MM.1S (cell line): ENCODE data around the gene LZIC.
A peak's percentile ranks its signal among the peaks of the same experiment; 100 is the strongest.

Experiments
- DNase-seq: peaks from one replicate; pipeline ENCODE4 v3.0.0-alpha.2; 2015
- H2AFZ ChIP-seq: fragments of 300-600 bp; sonication (generic); 2 replicates; pipeline ENCODE4 v1.6.0; 2016; ENCODE audit warnings: antibody characterized with exemption, low read length
- H3F3A ChIP-seq: fragments of 300-600 bp; sonication (generic); 2 replicates; pipeline ENCODE4 v1.6.1; 2016; ENCODE audit warnings: mild to moderate bottlenecking, antibody characterized with exemption, low read length, moderate library complexity, mixed read lengths; ENCODE audit not compliant: insufficient read depth
- H3K27ac ChIP-seq: fragments of 300-600 bp; sonication (generic); 2 replicates; pipeline ENCODE4 v1.5.1; 2016; ENCODE audit warnings: mild to moderate bottlenecking, low read length
- H3K27me3 ChIP-seq: fragments of 300-600 bp; sonication (generic); replicated peaks from 2 replicates; pipeline ENCODE4 v1.6.0; 2016; ENCODE audit warnings: low read length; ENCODE audit not compliant: insufficient read depth
- H3K36me3 ChIP-seq: fragments of 300-600 bp; sonication (generic); replicated peaks from 2 replicates; pipeline ENCODE4 v1.6.1; 2016; ENCODE audit warnings: mild to moderate bottlenecking, low read length, mixed read lengths; ENCODE audit not compliant: insufficient read depth
- H3K4me1 ChIP-seq: fragments of 300-600 bp; sonication (generic); 2 replicates; pipeline ENCODE4 v1.6.1; 2016; ENCODE audit warnings: low read length, mixed read lengths
- H3K4me2 ChIP-seq: fragments of 300-600 bp; sonication (generic); 2 replicates; pipeline ENCODE4 v1.6.0; 2016; ENCODE audit warnings: low read depth, low read length
- H3K4me3 ChIP-seq: fragments of 300-600 bp; sonication (generic); 2 replicates; pipeline ENCODE4 v1.5.1; 2016; ENCODE audit warnings: low read length, mixed read lengths
- H3K79me2 ChIP-seq: fragments of 300-600 bp; sonication (generic); 2 replicates; pipeline ENCODE4 v1.6.1; 2016; ENCODE audit warnings: mixed run types, low read length, mixed read lengths
- H3K9ac ChIP-seq: fragments of 300-600 bp; sonication (generic); 2 replicates; pipeline ENCODE4 v1.6.1; 2016; ENCODE audit warnings: low read length, mixed read lengths
- H3K9me2 ChIP-seq: fragments of 300-600 bp; sonication (generic); replicated peaks from 2 replicates; pipeline ENCODE4 v1.6.1; 2016; ENCODE audit warnings: mild to moderate bottlenecking, low read length, mixed read lengths; ENCODE audit not compliant: insufficient read depth
- H3K9me3 ChIP-seq: fragments of 300-600 bp; sonication (generic); replicated peaks from 2 replicates; pipeline ENCODE4 v1.6.1; 2016; ENCODE audit warnings: mild to moderate bottlenecking, low read length, mixed read lengths; ENCODE audit not compliant: insufficient read depth
- H4K20me1 ChIP-seq: fragments of 300-600 bp; sonication (generic); 2 replicates; pipeline ENCODE4 v1.6.1; 2016; ENCODE audit warnings: mild to moderate bottlenecking, low read length, moderate library complexity, mixed read lengths; ENCODE audit not compliant: insufficient read depth
- EZH2 ChIP-seq: fragments of 300-600 bp; sonication (generic); optimal IDR thresholded peaks from 2 replicates; pipeline ENCODE3; 2017; ENCODE audit warnings: low read depth, mild to moderate bottlenecking, antibody characterized with exemption, low read length, mixed read lengths
- EZH2phosphoT487 ChIP-seq: fragments of 300-600 bp; sonication (generic); IDR thresholded peaks from 2 replicates; pipeline ENCODE4 v1.6.1; 2018; ENCODE audit warnings: antibody characterized with exemption, low read length
- TF ChIP-seq, protein P1 (sequence below): fragments of 300-600 bp; sonication (generic); IDR thresholded peaks from 2 replicates; pipeline ENCODE4 v1.5.1; 2016; ENCODE audit warnings: antibody characterized with exemption, low read length, mixed read lengths

The LZIC gene

GRCh38 chr1:9942939-9943788 lies at the start of gene LZIC, which contains the start of gene NMNAT1:
Gene LZIC (minus strand): TSS chr1:9943391. CDS start chr1:9936619, 6,772 bp downstream.
Gene NMNAT1 (plus strand): TSS chr1:9943475. CDS start chr1:9972074, 28,599 bp downstream.
- Histone ChIP-seq H3F3A (peaks cover 7% of the 10 kb centered on the region), H3K27me3 (no peaks in the 10 kb centered on the region), H3K36me3 (no peaks in the 10 kb centered on the region), H3K27ac (peak within 1 kb of the TSS; percentile 73; the same call in 1 of the 2 replicates), H2AFZ (peak within 1 kb of the TSS; percentile 73), H4K20me1 (no peaks in the 10 kb centered on the region), H3K9ac (peak within 1 kb of the TSS; percentile 83), H3K4me3 (peak within 1 kb of the TSS; percentile 73), H3K9me3 (no peaks in the 10 kb centered on the region), H3K9me2 (no peaks in the 10 kb centered on the region), H3K4me2 (peak within 1 kb of the TSS; percentile 72), H3K4me1 (no peaks in the 10 kb centered on the region; the same call in 1 of the 2 replicates), H3K79me2 (peaks cover 14% of the 10 kb centered on the region)
- DNase-seq = peak; percentile 95
- TF ChIP-seq EZH2 (no peak), EZH2phosphoT487 (no peak)
- TF ChIP-seq, protein P1, sequence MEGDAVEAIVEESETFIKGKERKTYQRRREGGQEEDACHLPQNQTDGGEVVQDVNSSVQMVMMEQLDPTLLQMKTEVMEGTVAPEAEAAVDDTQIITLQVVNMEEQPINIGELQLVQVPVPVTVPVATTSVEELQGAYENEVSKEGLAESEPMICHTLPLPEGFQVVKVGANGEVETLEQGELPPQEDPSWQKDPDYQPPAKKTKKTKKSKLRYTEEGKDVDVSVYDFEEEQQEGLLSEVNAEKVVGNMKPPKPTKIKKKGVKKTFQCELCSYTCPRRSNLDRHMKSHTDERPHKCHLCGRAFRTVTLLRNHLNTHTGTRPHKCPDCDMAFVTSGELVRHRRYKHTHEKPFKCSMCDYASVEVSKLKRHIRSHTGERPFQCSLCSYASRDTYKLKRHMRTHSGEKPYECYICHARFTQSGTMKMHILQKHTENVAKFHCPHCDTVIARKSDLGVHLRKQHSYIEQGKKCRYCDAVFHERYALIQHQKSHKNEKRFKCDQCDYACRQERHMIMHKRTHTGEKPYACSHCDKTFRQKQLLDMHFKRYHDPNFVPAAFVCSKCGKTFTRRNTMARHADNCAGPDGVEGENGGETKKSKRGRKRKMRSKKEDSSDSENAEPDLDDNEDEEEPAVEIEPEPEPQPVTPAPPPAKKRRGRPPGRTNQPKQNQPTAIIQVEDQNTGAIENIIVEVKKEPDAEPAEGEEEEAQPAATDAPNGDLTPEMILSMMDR = no peak

DNA sequence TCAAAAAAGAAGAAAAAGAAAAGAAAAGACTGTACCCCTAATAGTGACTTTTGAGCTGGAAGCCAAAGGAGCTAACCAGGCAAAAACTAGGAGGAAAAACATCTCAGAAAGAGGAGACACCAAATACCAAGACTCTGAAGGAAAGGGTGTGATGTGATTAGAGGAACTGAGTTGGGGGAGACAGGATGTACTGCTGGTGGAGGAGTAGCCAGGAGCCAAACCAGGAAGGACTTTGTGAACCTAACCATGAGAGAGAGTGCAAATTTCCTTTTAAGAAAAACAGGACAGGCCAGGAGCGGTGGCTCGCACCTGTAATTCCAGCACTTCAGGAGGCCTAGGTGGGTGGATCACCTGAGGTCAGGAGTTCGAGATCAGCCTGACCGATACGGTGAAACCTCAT lies 49.7 kb upstream of the LZIC start:
- DNase-seq = no peak
- Histone ChIP-seq H3K4me1 (peaks cover 22% of the 10 kb centered on the region), H3F3A (peaks cover 9% of the 10 kb centered on the region), H2AFZ (no peak overlapping the region), H3K36me3 (no peaks in the 10 kb centered on the region), H3K79me2 (no peaks in the 10 kb centered on the region), H3K27ac (no peak overlapping the region), H3K27me3 (no peaks in the 10 kb centered on the region), H3K9me2 (no peaks in the 10 kb centered on the region), H3K9me3 (no peaks in the 10 kb centered on the region), H3K4me3 (no peak overlapping the region), H4K20me1 (no peaks in the 10 kb centered on the region), H3K4me2 (no peak overlapping the region), H3K9ac (no peak overlapping the region)
- TF ChIP-seq EZH2 (no peak), EZH2phosphoT487 (no peak)
- TF ChIP-seq, protein P1 = no peak

GRCh38 chr1:9990944-9991343 lies 47.8 kb upstream of the LZIC start:
- peaks cover 9% of the 10 kb centered on the region for H3F3A ChIP-seq
- DNase-seq = peak; percentile 68
- peak overlapping the region; percentile 27 for H3K4me2 ChIP-seq
- peak overlapping the region; percentile 13; the same call in 1 of the 2 replicates for H2AFZ ChIP-seq
- H3K79me2 ChIP-seq = no peaks in the 10 kb centered on the region
- no peaks in the 10 kb centered on the region for H4K20me1 ChIP-seq
- H3K4me3 ChIP-seq = no peak overlapping the region
- no peaks in the 10 kb centered on the region for H3K9me3 ChIP-seq
- peak overlapping the region; percentile 0; the same call in 1 of the 2 replicates for H3K9ac ChIP-seq
- no peaks in the 10 kb centered on the region for H3K36me3 ChIP-seq
- H3K27ac ChIP-seq = peak overlapping the region; percentile 72
- no peaks in the 10 kb centered on the region for H3K27me3 ChIP-seq
- H3K9me2 ChIP-seq = no peaks in the 10 kb centered on the region
- TF ChIP-seq EZH2 = no peak
- TF ChIP-seq, protein P1 = no peak
- TF ChIP-seq EZH2phosphoT487 = no peak
- H3K4me1 ChIP-seq = peaks cover 22% of the 10 kb centered on the region
